Adrenal gland (tissue), 5 donors: Measurements from ENCODE around the gene SLC30A7.

ENCODE experiments used
- POLR2A ChIP-seq, 2 donors: fragments of 450-650 bp; IDR thresholded peaks; one replicate each; pipeline ENCODE4 v1.6.1; 2017; ENCODE audit warnings: antibody characterized with exemption in 2 of 2, mild to moderate bottlenecking in 2 of 2, moderate library complexity in 1 of 2
- TF ChIP-seq, protein P1 (sequence below), 6 experiments: fragments of 450-650 bp in 4 of 6; fragments of 200-600 bp in 2 of 6; sonication (generic) in 1 of 6; IDR thresholded peaks; 1 replicate in 5 of 6; 2 replicates in 1 of 6; pipeline versions ENCODE4 v1.5.1 to v1.8.0; 2016 to 2021; ENCODE audit warnings: antibody characterized with exemption in 6 of 6, mild to moderate bottlenecking in 2 of 6, moderate library complexity in 1 of 6
- donor health status: DM: no; HTN: no; CAD: no.

DNA sequence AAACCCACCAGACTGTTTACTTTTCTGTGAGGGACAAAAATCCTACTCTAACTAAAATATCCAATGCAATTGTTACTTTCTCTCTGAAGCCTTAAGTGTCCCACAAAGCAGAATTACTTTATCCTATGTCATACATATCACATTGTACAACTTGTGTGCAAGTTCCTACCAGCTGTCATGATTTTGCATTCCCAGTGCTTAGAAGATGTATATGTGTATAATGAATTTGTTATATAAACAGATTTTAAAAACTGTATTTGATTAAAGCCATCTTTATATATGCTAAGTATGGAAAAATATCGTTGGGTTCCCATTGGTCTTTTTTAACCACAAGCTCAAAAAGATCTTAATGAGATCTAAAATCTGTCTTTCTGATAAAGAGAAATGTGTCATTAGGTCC lies 72.7 kb downstream of the SLC30A7 start:
- TF ChIP-seq, protein P1, sequence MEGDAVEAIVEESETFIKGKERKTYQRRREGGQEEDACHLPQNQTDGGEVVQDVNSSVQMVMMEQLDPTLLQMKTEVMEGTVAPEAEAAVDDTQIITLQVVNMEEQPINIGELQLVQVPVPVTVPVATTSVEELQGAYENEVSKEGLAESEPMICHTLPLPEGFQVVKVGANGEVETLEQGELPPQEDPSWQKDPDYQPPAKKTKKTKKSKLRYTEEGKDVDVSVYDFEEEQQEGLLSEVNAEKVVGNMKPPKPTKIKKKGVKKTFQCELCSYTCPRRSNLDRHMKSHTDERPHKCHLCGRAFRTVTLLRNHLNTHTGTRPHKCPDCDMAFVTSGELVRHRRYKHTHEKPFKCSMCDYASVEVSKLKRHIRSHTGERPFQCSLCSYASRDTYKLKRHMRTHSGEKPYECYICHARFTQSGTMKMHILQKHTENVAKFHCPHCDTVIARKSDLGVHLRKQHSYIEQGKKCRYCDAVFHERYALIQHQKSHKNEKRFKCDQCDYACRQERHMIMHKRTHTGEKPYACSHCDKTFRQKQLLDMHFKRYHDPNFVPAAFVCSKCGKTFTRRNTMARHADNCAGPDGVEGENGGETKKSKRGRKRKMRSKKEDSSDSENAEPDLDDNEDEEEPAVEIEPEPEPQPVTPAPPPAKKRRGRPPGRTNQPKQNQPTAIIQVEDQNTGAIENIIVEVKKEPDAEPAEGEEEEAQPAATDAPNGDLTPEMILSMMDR (IDR thresholded peaks at IDR 0.05), result no peak
- TF ChIP-seq POLR2A (IDR thresholded peaks at IDR 0.05), result no peak
